Activated naive CD4-positive, alpha-beta T cell treated with anti-CD3 and anti-CD28 coated beads, Interleukin-2, amount 50 U/mL, for 16 hours (primary cell): ENCODE data around the gene FRAT1.
"Not testable (repeated sequence)": the region's sequence is repeated elsewhere in the genome, so short reads cannot be mapped to it uniquely, and the experiment has no call there.

ENCODE experiments used
- DNase-seq: peaks from one replicate; pipeline ENCODE4 v3.0.0-alpha.2; 2020

Gene FRAT1

DNA sequence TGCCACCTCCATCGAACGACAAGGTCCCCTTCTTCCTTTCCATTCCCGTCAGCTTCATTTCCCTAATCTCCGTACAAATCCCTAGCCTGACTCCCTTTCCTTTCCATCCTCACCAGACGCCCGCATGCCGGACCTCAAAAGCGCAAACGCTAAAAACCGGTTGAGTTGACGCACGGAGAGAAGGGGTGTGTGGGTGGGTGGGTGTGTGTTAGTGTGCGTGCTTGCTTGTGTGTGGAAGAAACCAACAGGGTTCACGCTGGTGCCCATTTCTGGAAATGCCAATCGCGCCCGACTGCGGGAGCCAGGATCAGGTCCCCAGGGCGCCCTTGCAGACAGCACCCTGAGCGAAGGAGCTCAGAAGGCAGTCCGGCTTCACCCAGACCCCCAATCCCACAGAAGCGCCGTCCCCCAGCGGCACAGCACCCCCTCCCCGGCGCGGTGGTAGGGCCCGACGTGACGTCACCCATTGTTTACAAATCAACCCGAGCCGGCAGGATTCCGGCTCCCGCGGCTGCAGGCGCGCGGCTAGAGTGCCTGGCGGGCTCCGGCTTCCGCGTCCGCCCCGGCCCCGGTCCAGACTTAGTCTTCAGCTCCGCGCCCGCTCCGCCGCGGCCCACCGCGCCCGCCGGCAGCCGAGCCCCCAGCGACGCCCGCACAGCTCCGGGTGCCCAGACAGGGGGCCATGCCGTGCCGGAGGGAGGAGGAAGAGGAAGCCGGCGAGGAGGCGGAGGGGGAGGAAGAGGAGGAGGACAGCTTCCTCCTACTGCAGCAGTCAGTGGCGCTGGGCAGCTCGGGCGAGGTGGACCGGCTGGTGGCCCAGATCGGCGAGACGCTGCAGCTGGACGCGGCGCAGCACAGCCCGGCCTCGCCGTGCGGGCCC, at the start of gene FRAT1:
TSS of gene FRAT1 (plus strand) at position 500 of the 880 bp plus-strand sequence. CDS start at position 683, 183 bp downstream.
- DNase-seq, result peak; percentile 86

- no peak for DNase-seq
These were observed 48.4 kb upstream of the FRAT1 start for GRCh38 chr10:97270523-97271154.

DNA sequence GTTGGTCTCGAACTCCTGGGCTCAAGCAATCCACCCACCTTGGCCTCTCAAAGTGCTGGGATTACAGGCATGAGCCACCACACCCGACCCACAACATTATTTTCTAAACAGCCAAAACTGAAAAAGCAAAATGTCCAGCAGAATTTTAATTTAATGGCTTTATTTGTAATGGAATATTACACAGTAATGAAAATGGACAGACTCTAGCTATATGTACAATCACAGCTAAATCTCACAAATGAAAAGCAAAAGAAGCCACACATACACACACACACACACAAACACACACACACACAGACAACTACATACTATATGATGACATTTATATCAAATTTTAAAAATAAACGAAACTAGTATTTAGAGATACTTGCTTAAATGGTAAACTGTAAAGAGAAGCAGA, 45.4 kb upstream of the FRAT1 start:
- no peak for DNase-seq

DNA sequence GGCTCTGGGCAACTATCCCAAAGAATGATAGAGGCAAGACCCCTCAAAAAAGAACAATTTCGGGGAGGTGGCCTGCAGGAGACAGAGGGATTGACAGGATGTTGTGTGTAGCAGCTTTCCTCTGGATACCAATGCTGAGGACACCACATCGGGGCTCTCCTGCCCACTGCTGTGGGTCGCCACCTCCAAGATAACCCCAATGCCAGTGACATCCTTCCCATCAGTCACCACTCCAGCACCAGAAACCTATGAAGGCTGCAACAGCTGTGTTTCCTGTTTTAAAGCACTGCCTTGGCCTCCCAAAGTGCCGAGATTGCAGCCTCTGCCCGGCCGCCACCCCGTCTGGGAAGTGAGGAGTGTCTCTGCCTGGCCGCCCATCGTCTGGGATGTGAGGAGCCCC, 44.2 kb upstream of the FRAT1 start:
- no peak for DNase-seq

- no peak for DNase-seq
These were observed 41.5 kb upstream of the FRAT1 start for GRCh38 chr10:97277551-97277950.

DNA sequence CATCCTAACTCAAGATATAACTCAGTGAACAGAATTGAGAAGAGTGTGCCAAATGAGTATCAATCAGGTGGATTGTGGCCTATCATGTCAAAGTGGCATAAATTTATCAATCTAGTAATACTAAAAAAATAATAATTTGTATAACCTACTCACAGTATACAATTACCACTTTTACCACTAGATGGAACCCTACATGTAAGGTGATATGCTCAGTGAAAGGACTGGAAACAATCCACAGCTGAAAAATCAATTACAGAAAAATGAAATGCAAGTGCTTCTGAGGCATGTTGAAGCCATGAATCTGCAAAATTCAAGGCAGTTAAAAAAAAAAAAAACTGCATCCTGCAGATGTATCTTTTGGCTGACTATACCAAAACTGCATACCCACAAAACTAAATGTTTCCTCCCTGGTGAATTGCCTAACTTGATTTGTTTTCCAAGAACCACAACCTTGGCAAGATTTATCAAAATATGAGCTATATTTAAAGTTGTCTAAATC, 40.5 kb upstream of the FRAT1 start:
- no peak for DNase-seq

- DNase-seq, result no peak
These were observed 39.8 kb upstream of the FRAT1 start for GRCh38 chr10:97279121-97279815.

- peak; percentile 12 for DNase-seq
These were observed 38.3 kb upstream of the FRAT1 start for GRCh38 chr10:97280783-97281182.

DNA sequence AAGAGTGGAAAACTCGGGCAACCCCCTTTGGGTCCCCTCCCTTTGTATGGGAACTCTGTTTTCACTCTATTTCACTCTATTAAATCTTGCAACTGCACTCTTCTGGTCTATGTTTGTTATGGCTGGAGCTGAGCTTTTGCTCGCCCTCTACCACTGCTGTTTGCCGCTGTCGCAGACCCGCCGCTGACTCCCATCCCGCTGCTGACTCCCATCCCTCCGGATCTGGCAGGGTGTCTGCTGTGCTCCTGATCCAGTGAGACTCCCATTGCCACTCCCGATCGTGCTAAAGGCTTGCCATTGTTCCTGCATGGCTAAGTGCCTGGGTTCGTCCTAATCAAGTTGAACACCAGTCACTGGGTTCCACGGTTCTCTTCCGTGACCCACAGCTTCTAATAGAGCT, 29.0 kb upstream of the FRAT1 start:
- DNase-seq, result not testable (repeated sequence)

GRCh38 chr10:97290576-97291356, 28.3 kb upstream of the FRAT1 start:
- DNase-seq, result not testable (repeated sequence)

GRCh38 chr10:97291357-97292096, 27.5 kb upstream of the FRAT1 start:
- DNase-seq, result no peak

DNA sequence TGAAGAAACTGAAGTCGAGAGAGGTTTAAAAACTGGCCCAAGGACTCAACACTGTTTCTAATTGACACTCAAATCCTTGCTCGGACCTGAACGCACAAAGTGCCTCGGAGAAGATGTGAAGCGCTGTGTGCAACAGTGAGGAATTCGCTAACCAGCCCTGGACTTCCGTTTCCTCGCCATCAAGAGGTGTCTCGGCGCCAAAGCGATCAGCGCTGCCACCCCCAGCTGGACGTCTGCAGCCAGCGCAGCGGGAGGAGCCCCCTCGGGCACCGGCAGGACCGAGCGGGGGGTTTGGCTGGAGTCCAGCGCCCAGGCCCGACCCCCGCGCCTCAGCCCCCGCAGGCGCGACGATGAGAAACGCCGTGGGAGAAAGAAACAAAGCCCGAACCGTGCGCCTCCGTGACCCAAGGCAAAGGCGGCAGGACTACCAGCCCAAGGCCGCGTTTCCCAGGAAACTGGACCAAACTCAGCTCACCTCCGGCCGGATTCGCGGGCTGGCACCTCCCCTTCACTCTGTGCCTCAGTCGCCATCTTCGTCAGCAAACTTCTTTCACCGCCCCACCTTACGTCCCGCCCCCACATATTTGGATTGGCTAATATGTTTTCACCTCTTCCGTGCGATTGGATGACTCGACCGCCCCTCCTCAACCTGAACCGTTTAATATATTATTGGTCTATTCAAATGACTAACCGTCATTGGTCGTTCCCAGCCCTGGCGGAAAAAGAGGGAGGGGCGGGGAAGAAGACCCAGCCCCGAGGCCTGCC, 26.8 kb upstream of the FRAT1 start, which contains the start of gene ARHGAP19:
TSS of gene ARHGAP19 (minus strand) at position 541 of the 765 bp plus-strand sequence. CDS start at position 531, 10 bp downstream.
- peak; percentile 92 for DNase-seq

DNA sequence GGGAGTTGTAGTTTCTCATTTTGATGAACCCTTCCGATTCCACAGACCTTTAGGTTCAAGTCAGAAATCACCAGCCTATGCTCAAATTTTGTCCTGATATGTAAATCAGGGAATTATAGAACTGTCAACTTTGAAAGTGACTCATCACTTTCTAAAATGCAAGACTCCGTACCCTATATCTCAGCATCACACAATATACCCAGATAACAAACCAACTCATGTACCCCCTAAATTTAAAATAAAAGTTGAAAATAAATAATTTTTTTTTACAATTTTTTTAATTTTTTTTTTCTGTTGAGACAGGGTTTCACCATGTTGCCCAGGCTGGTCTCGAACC, 26.2 kb upstream of the FRAT1 start:
- DNase-seq, result no peak

GRCh38 chr10:97297556-97298222, 21.4 kb upstream of the FRAT1 start:
- no peak for DNase-seq

DNA sequence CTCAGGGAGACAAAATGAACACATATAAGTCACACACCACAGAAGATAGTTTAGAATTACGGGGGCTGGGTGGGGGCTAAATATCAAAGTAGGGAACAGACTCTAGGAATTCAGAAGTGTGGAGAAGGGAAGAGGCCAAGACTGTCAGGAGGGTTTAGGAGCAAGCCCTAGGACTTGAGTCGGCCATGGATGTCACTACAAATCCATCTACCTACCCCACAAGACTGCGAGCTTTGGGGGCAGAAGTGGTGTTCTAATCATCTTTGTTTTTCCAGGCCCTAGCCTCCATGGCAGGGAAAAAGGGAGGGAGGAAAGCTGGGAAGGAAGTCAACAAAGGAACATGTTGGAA, 20.9 kb upstream of the FRAT1 start:
- no peak for DNase-seq

DNA sequence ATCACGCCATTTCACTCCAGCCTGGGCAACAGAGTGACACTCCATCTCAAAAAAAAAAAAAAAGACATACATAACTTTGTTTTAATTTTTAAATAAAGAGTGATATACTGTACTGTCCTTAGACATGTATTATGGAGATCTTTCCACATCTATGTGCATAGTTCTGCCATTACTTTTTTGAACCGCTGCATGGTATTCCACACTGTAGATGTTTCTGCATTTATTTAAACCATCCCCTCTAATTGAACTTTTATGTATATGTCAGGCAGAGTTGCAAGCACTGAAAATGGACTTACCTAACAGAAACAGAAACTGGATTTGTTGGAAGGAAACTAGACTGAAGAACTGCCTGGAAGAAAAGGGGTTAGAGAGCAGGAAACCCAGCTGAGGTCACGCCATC, 18.1 kb upstream of the FRAT1 start:
- no peak for DNase-seq

DNA sequence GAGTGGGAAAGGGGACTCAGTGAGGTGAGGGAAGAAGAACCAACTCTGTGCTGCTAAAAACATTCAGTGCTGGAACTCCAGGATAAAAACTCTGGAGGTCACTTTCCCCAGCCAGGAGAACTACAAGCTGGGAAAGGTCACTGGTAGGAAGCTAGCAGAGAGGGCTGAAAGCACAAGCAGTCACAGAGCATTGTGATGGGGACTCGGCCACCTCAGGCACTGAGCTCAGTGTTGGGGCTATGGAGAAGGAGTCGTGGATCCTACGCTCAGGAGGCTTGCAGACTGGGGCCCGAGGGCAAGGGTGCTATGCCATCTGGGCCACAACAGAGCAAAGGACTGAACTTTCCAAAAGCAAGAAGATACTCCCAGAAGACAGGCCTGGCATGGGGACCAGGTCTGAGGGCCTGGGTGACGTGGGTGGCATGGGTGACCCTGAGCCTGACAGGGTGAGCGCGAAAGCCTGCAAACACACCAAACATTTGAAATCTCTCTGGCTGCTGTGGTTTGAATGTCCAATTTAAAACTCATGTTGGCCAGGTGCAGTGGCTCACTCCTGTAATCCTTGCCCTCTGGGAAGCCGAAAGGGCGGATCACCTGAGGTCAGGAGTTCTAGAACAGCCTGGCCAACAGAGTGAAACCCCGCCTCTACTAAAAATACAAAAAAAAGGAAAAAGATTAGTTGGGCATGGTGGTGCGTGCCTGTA, 16.8 kb upstream of the FRAT1 start:
- no peak for DNase-seq

DNA sequence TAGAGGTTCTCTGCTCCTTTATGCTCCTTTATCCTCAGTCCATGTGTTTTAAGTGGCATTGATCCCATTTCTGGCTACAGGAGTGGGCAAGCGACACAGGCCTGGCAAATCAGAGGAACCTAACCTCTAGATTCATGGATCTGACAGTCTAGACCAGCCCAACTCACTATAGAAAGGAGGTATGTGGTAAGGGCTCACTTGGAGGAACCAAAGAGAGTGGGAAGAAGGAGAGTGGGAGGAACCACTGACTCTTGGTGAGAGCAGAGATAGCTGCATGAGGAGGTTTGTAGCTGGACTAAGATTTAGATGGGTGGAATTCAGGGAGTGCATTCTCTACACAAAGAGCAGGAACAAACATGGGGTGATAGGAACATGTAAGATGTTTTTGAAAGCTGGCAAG, 11.6 kb upstream of the FRAT1 start:
- no peak for DNase-seq

GRCh38 chr10:97307866-97308780, 10.9 kb upstream of the FRAT1 start:
- DNase-seq, result no peak
